Pancreas (tissue), 10 donors: ENCODE data around the gene CALCOCO1. TPM values are rescaled to one million over a fixed set of nuclear protein-coding genes. Genes with fewer than 3 reads are reported as not detected.
A peak's percentile ranks its signal among the peaks of the same experiment; 100 is the strongest.

Experiments
- ATAC-seq, 4 donors: fragments of 200-7000 bp; cut with Tn5 transposase; one replicate each; pipeline versions ENCODE4 v1.8.0 to v1.9.1; 2020; ENCODE audit warnings: mild to moderate bottlenecking in 4 of 4, moderate library complexity in 4 of 4
- DNase-seq, 6 donors: peaks; one replicate each; pipeline ENCODE4 v3.0.0-alpha.2; 2020
- FAIRE-seq: peaks from 2 replicates; lab custom pipeline; 2012; peaks lifted over from hg19 to GRCh38; lab: Jason Lieb, UNC
- H3K27ac ChIP-seq, 4 donors: fragments of 200-600 bp; sonication (generic); 1 replicate in 3 of 4; 2 replicates in 1 of 4; pipeline versions ENCODE4 v1.5.0 to v1.8.0; 2020
- H3K27me3 ChIP-seq, 4 donors: fragments of 200-600 bp; one replicate each; pipeline ENCODE4 v1.8.0; 2021
- H3K36me3 ChIP-seq, 3 donors: fragments of 200-600 bp; sonication (generic) in 1 of 3; one replicate each; pipeline versions ENCODE4 v1.5.0 to v1.8.0; 2020 to 2021
- H3K4me1 ChIP-seq, 3 donors: fragments of 200-600 bp; one replicate each; pipeline ENCODE4 v1.8.0; 2021
- H3K4me3 ChIP-seq, 4 donors: fragments of 200-600 bp; sonication (generic) in 2 of 4; one replicate each; pipeline versions ENCODE4 v1.5.0 to v1.8.0; 2020 to 2021
- H3K9me3 ChIP-seq, 4 donors: fragments of 200-600 bp; one replicate each; pipeline ENCODE4 v1.8.0; 2021
- WGBS, 2 donors: extraction: QIAGEN DNeasy Blood & Tissue Kit; methylation state at CpG; one replicate each; pipeline ENCODE4 v1.1.7; 2013; 5-methylcytosine and 5-hydroxymethylcytosine counted together
- intact Hi-C, 3 donors: fragments of 100-400 bp; cut with DNase I; formaldehyde crosslinking; loops; one replicate each; pipeline versions ENCODE4 v1.11.1 to v1.14.2; 2022
- polyA plus RNA-seq, 2 donors: library from polyadenylated mRNA; stranded (reverse); fragments of 200-250 nt; gene quantifications; one replicate each; pipeline ENCODE4 v1.2.3, GENCODE V29; 2013
- total RNA-seq, 6 donors: library from RNA; stranded (reverse); fragmentation: NEBNext Ultra II Directional in 4 of 6; extraction: Animal tissue kit (Norgen Biotek cat#: 25700) in 4 of 6; gene quantifications; one replicate each; pipeline versions ENCODE4 v1.2.1 to v1.2.4, GENCODE V29; 2021 to 2023
- TF ChIP-seq, protein P1 (sequence below), 4 donors: fragments of 200-600 bp; sonication (generic) in 3 of 4; IDR thresholded peaks; one replicate each; pipeline versions ENCODE4 v1.5.0 to v1.8.0; 2021; ENCODE audit warnings: antibody characterized with exemption in 4 of 4
- donor health status: healthy with polysubstance abuse.
- donor health status: DM: no; HTN: no; CAD: no; lungs with moderate emphysema.
- donor health status: DM: no; HTN: no; CAD: no.
- donor health status: control.
- donor health status: control.
- donor health status: Bipolar disorder and iron deficiency.
- donor health status: DM: yes; HTN: yes; CAD: no.
- donor health status: DM: no; HTN: no; CAD: no.
- donor health status: DM: no; HTN: no; CAD: no.
- donor health status: DM: yes; HTN: yes; CAD: no.

Gene CALCOCO1
- total and polyA plus RNA-seq, 8 donors: 28.2 to 103 (median 75.2) TPM

DNA sequence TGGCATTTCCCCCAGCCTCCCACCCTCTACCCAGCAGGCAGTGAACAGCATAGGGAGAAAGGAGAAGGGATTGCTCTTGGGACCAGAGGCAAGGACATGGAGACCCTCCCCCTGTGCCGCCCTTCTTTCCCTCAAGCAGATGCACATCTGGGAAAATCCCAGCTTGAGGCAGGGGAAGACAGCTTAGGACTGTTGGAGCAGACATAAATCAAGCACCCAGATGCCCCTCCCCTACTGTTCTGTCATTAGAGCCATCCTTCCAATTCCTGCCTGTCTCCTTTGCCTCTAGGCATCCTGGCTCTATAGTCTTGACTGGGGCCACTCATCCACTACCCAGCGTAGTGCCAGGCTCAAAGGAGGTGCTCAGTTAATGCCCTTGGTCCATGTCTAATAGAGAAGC lies 32.0 kb upstream of the CALCOCO1 start:
- Histone ChIP-seq H3K27me3 (no peaks in the 10 kb centered on the region), H3K9me3 (no peaks in the 10 kb centered on the region), H3K36me3 (no peaks in the 10 kb centered on the region), H3K27ac (no peak overlapping the region), H3K4me1 (peaks cover 0 to 4% (median 0%) of the 10 kb centered on the region in 3 donors), H3K4me3 (no peak overlapping the region)
- no peak for ATAC-seq
- intact Hi-C loops: no loop called here
- DNase-seq: no peak
- TF ChIP-seq, protein P1, sequence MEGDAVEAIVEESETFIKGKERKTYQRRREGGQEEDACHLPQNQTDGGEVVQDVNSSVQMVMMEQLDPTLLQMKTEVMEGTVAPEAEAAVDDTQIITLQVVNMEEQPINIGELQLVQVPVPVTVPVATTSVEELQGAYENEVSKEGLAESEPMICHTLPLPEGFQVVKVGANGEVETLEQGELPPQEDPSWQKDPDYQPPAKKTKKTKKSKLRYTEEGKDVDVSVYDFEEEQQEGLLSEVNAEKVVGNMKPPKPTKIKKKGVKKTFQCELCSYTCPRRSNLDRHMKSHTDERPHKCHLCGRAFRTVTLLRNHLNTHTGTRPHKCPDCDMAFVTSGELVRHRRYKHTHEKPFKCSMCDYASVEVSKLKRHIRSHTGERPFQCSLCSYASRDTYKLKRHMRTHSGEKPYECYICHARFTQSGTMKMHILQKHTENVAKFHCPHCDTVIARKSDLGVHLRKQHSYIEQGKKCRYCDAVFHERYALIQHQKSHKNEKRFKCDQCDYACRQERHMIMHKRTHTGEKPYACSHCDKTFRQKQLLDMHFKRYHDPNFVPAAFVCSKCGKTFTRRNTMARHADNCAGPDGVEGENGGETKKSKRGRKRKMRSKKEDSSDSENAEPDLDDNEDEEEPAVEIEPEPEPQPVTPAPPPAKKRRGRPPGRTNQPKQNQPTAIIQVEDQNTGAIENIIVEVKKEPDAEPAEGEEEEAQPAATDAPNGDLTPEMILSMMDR (IDR thresholded peaks at IDR 0.05): no peak
- WGBS, 2 donors: 65 to 66% methylated on average over 2 of the region's 2 CpGs
- no peak for FAIRE-seq

DNA sequence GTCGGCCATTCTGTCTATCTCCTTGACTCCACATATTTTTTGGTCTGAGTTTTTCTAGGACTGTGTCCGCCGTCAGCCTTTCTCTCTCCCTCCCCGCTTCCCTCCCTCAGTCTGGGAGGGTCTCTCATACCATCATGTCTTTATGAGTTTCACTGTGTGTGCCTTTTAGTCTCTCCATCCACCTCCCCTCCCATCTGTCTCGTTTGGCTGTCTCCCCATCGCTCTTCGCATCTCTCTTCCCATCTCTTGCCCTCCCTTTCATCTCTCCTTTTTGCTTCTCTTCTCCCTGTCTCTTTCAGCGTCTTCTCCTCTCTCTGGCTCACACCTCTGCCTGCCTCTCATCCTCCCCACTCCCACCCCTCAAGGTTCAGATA lies 31.5 kb upstream of the CALCOCO1 start:
- no peaks in the 10 kb centered on the region for H3K9me3 ChIP-seq
- ATAC-seq: no peak
- DNase-seq: no peak
- H3K27ac ChIP-seq: no peak overlapping the region
- no peaks in the 10 kb centered on the region for H3K36me3 ChIP-seq
- H3K4me3 ChIP-seq: no peak overlapping the region
- WGBS, 2 donors: 41 to 57% methylated on average over 8 of the region's 8 CpGs
- TF ChIP-seq, protein P1 (IDR thresholded peaks at IDR 0.05): no peak
- H3K4me1 ChIP-seq: peaks cover 0 to 4% (median 0%) of the 10 kb centered on the region in 3 donors
- no peaks in the 10 kb centered on the region for H3K27me3 ChIP-seq
- no peak for FAIRE-seq
- intact Hi-C loops: no loop called here

DNA sequence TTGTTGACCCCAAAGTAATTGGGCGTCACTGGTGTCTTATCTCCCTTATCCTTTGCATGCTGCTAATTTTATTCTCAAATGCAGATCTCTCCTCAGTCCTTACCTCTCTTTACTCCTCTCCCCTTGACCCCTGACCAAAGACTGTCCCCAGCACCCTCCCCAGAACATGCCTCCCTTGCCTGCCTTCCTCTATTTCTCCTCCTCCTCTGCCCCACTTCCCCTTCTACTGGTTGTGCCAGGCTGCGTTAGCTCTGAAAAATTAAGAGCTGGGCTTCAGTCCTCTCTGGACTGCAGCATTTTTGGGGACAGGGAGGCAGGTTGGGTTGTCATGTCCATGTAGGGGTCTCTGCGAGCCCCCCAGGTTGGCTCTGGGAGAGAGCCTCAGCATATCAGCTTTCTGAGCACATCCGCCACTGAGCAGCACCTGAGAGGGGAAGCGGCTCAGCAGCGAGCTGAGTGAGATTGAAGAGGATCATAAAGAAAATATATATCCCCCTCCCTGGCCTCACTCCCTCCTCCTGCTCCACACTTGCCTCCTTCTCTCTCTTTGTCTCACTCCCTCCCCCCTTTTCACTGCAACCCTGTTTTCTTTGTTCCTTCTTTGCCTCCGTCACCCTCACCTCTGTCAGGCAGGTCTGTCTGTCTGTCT lies 31.0 kb upstream of the CALCOCO1 start:
- no peak for DNase-seq
- intact Hi-C loops: no loop called here
- H3K36me3 ChIP-seq: no peaks in the 10 kb centered on the region
- H3K27me3 ChIP-seq: no peaks in the 10 kb centered on the region
- 44 to 54% methylated on average over 7 of the region's 7 CpGs for WGBS, 2 donors
- no peaks in the 10 kb centered on the region for H3K9me3 ChIP-seq
- FAIRE-seq: no peak
- H3K4me1 ChIP-seq: peaks cover 0 to 4% (median 0%) of the 10 kb centered on the region in 3 donors
- no peak for ATAC-seq
- H3K27ac ChIP-seq: no peak overlapping the region
- TF ChIP-seq, protein P1 (IDR thresholded peaks at IDR 0.05): no peak
- H3K4me3 ChIP-seq: no peak overlapping the region

DNA sequence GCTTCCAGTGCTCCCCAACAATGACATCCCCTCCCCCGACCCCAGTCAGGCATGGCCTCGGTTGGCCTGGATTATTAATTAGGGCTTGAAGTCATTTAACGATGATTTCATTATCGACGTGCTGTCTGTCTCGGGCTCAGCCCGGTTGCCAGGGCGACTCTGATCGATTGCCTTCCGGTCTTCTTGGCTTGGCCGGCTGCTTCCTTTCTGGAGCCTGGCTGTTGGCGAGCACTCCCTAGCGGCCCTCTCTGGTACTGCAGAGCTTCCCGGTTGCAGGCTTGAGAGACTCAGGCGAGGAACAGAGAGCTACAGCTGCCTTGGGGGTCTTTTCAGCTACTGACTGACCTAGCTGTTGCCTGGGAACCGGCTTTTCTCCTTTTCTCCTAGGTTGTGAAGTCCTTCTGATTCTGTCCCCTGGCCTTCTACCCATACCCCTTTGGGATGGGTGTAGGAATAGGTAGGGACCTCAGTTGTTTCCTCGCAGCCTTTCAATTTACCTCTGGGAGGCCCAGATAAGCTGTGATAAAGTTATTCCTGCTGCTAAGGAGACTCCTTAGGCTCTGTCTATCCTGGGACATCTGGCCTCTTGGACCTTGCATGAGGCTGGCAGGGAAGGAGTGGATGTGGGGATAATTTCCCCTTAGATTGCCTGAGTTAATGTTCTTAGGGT lies 30.0 kb upstream of the CALCOCO1 start:
- 4 to 5% methylated on average over 17 of the region's 17 CpGs for WGBS, 2 donors
- TF ChIP-seq, protein P1 (IDR thresholded peaks at IDR 0.05): peak; percentile 94 to 96 (median 94)
- peak overlapping the region in 1 of 4 donors; percentile 17 for H3K27ac ChIP-seq
- H3K27me3 ChIP-seq: no peaks in the 10 kb centered on the region
- peaks cover 0 to 4% (median 0%) of the 10 kb centered on the region in 3 donors for H3K4me1 ChIP-seq
- no peak overlapping the region for H3K4me3 ChIP-seq
- peak; percentile 76 to 95 (median 90) for DNase-seq
- peak; percentile 78 to 95 (median 90) for ATAC-seq
- no peaks in the 10 kb centered on the region for H3K9me3 ChIP-seq
- intact Hi-C loops: no loop called here
- H3K36me3 ChIP-seq: no peaks in the 10 kb centered on the region
- FAIRE-seq: no peak
